Measurements from ENCODE around the gene INHBB.

DNA sequence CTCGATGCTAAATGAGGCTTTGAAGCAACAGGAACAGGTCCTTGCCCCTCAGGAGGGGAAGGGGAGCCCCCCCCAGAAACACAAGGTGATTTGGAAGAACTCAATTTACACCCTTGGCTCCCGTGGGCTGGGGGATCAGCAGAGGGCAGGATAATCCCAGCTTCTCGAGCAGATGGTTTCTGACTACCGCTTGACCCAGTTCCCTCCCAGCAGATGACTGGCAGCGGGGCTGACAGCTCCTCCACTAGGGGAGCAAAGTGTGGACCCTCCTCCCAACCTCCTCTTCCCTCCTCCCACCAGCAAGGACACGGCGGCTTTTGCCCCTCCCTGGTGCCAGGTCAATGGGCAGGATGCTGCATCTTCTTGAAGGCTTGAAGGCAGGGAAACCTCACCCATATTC, 3.5 kb upstream of the INHBB start:
- TF ChIP-seq, protein P1, sequence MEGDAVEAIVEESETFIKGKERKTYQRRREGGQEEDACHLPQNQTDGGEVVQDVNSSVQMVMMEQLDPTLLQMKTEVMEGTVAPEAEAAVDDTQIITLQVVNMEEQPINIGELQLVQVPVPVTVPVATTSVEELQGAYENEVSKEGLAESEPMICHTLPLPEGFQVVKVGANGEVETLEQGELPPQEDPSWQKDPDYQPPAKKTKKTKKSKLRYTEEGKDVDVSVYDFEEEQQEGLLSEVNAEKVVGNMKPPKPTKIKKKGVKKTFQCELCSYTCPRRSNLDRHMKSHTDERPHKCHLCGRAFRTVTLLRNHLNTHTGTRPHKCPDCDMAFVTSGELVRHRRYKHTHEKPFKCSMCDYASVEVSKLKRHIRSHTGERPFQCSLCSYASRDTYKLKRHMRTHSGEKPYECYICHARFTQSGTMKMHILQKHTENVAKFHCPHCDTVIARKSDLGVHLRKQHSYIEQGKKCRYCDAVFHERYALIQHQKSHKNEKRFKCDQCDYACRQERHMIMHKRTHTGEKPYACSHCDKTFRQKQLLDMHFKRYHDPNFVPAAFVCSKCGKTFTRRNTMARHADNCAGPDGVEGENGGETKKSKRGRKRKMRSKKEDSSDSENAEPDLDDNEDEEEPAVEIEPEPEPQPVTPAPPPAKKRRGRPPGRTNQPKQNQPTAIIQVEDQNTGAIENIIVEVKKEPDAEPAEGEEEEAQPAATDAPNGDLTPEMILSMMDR (IDR thresholded peaks at IDR 0.05): no peak
- no peak for TF ChIP-seq ZFX (IDR thresholded peaks at IDR 0.05; ENCODE audit: borderline replicate concordance)
